ENCODE measurements around the gene CLEC16A.

GRCh38 chr16:11160676-11161115, 216.3 kb downstream of the CLEC16A start:
- TF ChIP-seq POLR2AphosphoS5 (IDR thresholded peaks at IDR 0.05; ENCODE audit: low read depth, low read length) (no peak), POLR2A (IDR thresholded peaks at IDR 0.05; ENCODE audit: low read depth, low read length) (no peak), TAF1 (IDR thresholded peaks at IDR 0.05; ENCODE audit: low read depth, low read length) (no peak), POU2F2 (IDR thresholded peaks at IDR 0.05; ENCODE audit: low read depth, low read length) (no peak), PAX5 (IDR thresholded peaks at IDR 0.05; ENCODE audit: insufficient read depth, low read length, severe bottlenecking) (no peak), SPI1 (IDR thresholded peaks at IDR 0.05; ENCODE audit: low read depth, low read length) (no peak)

Data from GM12891 (cell line).